ENCODE measurements around the gene AGBL1.

Gene AGBL1

GRCh38 chr15:86327230-86327865 is 247.7 kb downstream of the AGBL1 start:
- Mint-ChIP-seq H3K36me3 (ENCODE audit: low read depth) (no peaks in the 10 kb centered on the region), H3K27me3 (ENCODE audit: low read depth) (peaks cover 9% of the 10 kb centered on the region), H3K4me3 (no peak overlapping the region), H3K27ac (no peak overlapping the region), H3K9me3 (peaks cover 21% of the 10 kb centered on the region), H3K4me1 (no peaks in the 10 kb centered on the region)
- no peak for TF ChIP-seq CTCF (IDR thresholded peaks at IDR 0.05; ENCODE audit: unreplicated experiment in 3 of 3)

- H3K4me1 Mint-ChIP-seq, result no peaks in the 10 kb centered on the region
- H3K36me3 Mint-ChIP-seq (ENCODE audit: low read depth), result no peaks in the 10 kb centered on the region
- TF ChIP-seq CTCF (IDR thresholded peaks at IDR 0.05; ENCODE audit: unreplicated experiment in 3 of 3), result no peak
- H3K9me3 Mint-ChIP-seq, result peaks cover 23% of the 10 kb centered on the region
- peaks cover 9% of the 10 kb centered on the region for H3K27me3 Mint-ChIP-seq (ENCODE audit: low read depth)
- no peak overlapping the region for H3K27ac Mint-ChIP-seq
- no peak overlapping the region for H3K4me3 Mint-ChIP-seq
Observed at GRCh38 chr15:86328658-86329057, 249.0 kb downstream of the AGBL1 start.

- Mint-ChIP-seq H3K9me3 (peaks cover 25% of the 10 kb centered on the region), H3K36me3 (ENCODE audit: low read depth) (no peaks in the 10 kb centered on the region), H3K27me3 (ENCODE audit: low read depth) (peaks cover 9% of the 10 kb centered on the region), H3K4me3 (no peak overlapping the region), H3K4me1 (no peaks in the 10 kb centered on the region), H3K27ac (no peak overlapping the region)
- no peak for TF ChIP-seq CTCF (IDR thresholded peaks at IDR 0.05; ENCODE audit: unreplicated experiment in 3 of 3)
Observed at GRCh38 chr15:86329311-86330013, 249.8 kb downstream of the AGBL1 start.

- TF ChIP-seq CTCF (IDR thresholded peaks at IDR 0.05; ENCODE audit: unreplicated experiment in 3 of 3), result no peak
Observed at GRCh38 chr15:86333819-86334218, 254.1 kb downstream of the AGBL1 start.

GRCh38 chr15:86336051-86336788 is 256.5 kb downstream of the AGBL1 start:
- Mint-ChIP-seq H3K9me3 (peaks cover 11% of the 10 kb centered on the region), H3K36me3 (ENCODE audit: low read depth) (no peaks in the 10 kb centered on the region), H3K4me1 (no peaks in the 10 kb centered on the region), H3K4me3 (no peak overlapping the region), H3K27ac (no peak overlapping the region), H3K27me3 (ENCODE audit: low read depth) (peaks cover 13% of the 10 kb centered on the region)
- TF ChIP-seq CTCF (IDR thresholded peaks at IDR 0.05; ENCODE audit: unreplicated experiment in 3 of 3), result no peak

More at GRCh38 chr15:86333819-86334218, 254.1 kb downstream of the AGBL1 start:
- H3K36me3 Mint-ChIP-seq (ENCODE audit: low read depth), result no peaks in the 10 kb centered on the region
- H3K4me1 Mint-ChIP-seq, result no peaks in the 10 kb centered on the region
- H3K27ac Mint-ChIP-seq, result no peak overlapping the region
- H3K4me3 Mint-ChIP-seq, result no peak overlapping the region
- peaks cover 9% of the 10 kb centered on the region for H3K27me3 Mint-ChIP-seq (ENCODE audit: low read depth)
- H3K9me3 Mint-ChIP-seq, result peaks cover 25% of the 10 kb centered on the region

Measured in nephron (organoid).